ENCODE results near the gene SLC38A5. TPM values are rescaled to one million over a fixed set of nuclear protein-coding genes. Genes with fewer than 3 reads are reported as not detected.
"Not testable (repeated sequence)": the region's sequence is repeated elsewhere in the genome, so short reads cannot be mapped to it uniquely, and the experiment has no call there.

The SLC38A5 gene
- total RNA-seq, 1 donor from 2014 or later: 10.6 TPM

DNA sequence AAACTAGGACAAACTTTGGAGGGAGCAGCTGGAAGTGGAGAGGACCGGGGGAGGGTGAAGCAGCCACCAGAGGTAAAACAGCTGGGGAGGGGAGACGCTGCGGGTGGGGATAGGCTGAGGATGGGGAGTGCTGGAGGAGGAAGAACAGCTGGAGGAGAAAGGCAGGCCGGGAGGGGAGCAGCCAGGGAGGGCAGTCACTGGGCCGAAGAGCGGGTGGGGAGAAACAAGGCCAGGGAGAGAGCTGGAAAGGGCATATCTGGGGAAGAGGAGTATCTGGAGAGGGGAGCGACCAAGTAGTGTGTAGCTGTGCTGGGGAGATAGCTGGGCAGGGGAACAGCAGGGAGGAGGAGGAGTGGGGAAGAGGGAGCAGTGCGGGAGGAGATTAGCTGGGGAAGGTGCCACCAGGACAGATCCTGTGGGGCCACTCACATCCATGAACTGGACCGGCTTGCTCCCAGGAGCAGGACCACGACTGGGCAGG lies 2.7 kb downstream of the SLC38A5 start:
- DNase-seq: no peak

DNA sequence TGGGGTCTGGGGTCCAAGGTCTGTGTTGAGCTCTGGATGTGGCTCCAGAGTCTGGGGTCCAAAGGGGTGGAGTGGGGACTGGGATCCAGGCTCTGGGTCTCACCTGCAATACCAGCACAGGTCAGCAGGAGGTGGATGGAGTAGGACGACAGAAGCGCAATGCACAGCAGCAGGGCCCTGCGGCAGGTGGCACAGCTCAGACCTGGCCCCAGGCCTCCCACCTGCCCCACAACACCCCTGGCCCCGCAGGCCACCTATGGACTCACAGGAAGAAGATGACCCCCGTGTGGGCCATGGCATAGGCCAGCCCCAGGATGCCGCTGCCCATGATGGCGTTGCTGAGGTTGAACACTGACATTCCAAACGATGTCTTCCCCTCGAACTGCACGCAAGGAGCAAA lies 3.4 kb downstream of the SLC38A5 start:
- DNase-seq: no peak

DNA sequence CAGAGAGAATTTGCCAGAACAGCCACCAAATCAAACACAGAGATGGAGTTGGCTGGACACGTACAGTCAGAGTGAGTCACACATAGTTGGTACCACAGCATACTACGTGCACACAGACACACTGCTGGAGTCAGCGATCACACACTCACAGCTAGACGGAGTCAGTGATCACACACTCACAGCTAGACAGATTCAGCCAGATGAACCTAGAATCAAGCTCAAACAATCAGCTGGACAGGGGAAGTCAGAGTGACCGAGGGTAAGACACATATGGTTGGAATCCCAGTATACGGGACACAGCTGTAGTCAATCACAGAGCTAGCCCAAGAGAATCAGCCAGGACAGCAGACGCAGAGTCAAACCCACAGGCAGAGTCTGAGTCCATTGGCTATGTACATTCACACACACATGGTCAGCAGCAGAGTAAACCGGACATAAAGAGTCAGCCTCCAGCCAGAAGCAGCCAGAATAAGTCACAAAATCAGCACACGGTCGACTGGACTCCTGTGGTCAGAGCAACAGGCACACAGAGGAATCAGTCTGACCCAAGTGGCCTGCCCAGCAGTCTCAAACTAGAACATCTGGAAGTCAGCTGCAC lies 4.6 kb downstream of the SLC38A5 start:
- DNase-seq: no peak

DNA sequence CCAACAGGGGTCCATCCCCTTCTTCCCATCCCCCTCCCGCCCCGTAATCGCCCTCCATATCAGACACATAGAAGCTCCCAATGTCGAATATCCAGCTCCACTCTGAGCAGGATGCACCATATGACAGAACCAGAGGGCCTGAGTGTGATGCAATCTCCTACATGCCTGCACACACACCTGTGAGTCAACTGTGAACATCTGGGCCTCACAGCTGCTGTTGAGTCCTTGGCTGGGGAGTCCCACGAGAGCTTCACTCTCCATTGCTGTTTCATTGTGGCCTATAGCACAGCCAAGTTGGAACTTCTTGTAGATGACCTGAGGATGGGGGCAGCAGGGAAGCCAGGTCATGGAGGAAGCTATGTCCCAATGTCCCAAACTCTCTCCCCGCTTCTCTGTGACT lies 8.2 kb downstream of the SLC38A5 start:
- DNase-seq: no peak

DNA sequence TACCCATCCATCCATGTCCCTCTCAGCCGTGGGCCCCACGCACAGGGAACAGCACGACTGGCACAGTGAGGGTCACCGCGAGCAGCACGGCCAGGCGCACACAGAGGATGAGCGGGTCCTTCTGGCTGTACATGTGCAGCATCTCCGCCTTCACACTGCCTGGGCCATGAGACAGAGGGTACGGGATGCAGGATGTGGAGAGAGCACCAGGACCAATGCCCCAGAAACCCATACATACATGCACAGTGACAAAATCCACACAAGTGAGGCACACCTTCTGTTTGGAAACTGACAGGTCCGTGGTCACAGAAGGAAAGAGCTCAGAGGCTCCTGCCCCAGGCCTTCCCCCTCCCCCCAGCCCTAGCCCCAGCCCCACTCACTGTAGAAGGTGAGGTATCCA lies 9.5 kb downstream of the SLC38A5 start:
- DNase-seq: no peak

DNA sequence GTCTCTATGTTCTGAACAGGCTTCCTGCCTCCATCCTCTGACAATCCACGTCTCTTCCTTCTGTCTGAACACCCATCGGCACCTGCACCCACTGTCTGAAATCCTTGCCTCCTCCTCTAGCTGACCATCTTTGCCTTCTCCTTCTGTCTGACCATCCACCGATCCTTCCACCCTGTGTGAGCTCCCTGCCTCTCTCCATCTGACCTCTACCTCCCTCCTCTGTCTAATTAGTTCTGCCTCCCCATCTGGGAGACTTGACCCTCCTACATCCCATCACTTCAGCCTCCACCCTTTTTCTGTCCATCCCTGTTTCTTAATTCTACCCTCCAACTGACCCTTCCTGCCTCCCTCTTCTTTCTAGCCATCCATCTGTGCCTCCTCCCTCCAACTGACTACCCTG lies 10.0 kb downstream of the SLC38A5 start:
- DNase-seq: no peak

DNA sequence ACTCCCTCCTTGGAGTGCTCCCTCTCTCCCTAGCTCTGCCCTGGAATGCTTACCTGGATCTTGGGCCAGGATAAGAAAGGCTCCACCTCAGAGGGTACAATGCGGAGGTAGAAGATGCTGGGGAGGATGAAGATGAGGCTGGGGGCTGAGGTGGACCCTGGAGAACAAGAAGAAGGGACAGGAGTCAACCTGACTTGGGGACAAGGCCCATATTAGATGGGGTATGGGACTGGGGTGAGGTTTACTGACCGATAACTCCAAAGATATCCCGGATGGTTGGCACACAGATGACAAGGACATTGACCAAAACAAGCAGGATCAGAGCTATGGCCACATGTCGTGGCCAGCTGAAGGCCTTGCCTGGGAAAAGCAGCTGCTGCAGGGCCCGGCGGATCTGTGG lies 10.6 kb downstream of the SLC38A5 start:
- DNase-seq: no peak

DNA sequence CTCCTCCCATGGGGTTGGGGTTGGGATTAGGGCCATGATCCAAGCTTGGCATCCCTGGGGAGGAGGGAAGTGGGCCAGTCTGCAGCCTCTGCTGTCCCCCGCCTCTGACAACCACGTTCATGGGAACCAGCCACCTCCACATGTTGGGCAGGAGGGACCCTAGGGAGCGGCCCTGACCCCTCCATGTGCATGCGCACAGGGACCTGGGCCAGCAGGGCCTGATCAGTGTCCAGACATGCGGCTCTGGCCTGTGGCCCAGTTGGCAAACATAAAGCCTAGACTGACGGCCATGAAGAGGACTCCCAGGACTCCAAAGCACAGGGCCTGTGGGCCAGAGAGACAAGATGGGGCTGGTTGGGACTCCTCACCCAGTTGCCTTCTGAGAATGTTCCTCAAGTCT lies 11.3 kb downstream of the SLC38A5 start:
- no peak for DNase-seq

DNA sequence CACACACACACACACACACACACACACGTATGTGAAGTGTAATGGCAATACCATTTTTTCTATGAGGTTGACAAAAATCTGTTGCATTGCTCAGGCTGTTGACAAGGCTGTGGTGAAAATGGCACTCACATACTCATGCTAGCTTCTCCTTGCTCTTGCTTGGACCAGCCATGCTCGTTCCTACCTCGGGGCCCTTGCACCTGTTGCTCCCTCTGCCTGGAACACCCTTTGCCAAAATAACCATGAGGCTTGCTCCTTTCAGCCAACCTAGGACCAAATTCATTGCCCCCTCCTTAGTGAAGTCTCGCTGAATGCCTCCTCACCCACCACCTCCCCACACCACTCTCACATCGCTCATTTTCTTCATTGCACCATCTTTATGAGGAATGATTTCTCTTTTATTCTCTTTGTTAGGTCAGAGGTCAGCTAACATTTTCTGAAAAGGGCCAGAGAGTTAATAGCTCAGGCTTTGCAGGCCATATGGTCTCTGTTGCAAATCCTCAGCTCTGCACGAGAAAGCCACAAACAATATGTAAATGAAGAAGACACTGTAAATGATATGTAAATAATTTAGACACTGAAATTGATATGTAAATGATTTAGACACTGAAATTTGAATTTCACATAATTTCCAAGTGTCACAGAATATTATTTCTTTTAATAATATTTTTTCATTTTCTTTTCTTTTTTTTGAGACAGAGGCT lies 13.3 kb downstream of the SLC38A5 start:
- no peak for DNase-seq

DNA sequence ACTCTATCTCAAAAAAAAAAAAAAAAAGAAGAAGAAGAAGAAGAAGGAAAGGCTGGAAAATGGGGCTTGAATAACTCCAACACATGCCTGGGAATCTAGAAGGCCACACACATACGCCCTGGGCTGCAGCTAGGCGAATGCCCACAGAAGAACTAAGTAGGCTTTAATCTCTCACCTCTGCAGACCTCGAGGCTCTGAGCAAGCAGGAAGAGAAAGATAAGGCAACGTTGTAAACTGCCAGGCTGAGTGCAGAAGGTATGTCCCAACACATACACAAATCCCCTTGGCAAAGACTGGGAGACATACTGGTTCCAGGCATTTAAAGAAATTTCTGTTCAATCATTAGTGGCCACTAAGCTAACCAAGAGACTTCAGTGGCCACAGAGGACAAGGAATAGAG lies 18.4 kb downstream of the SLC38A5 start:
- no peak for DNase-seq

DNA sequence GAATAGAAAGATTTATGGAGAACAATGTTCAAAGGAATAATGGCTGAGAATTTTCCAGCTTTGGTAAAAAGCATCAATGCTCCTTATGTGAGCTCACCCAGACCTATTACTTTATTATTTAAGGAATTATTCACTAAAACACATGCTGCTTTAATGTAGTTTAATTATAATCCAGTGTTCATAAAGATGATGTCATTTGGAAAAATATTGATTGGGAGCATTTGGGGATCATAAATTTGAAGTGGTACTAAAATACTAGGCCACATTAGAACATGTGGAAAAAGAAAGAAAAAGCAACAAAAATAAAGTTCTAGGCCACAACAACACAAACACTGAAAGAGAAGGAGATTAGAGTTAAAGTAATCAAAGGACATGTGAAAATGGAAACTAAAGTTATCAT lies 20.0 kb downstream of the SLC38A5 start:
- DNase-seq: no peak

DNA sequence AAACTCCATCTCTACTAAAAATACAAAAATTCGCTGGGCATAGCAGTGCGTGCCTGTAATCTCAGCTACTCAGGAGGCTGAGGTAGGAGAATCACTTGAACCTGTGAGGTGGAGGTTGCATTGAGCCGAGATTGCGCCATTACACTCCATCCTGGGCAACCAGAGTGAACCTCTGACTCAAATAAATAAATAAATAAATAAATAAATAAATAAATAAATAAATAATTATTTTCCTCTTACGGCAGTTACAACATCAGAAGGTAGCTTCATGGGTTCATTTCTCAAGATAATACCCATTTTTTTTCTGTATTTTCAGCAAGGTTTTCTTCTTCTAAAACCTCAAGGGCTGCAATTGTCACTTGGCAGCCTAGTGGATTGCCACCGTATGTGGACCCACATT lies 22.9 kb downstream of the SLC38A5 start:
- DNase-seq: not testable (repeated sequence)

DNA sequence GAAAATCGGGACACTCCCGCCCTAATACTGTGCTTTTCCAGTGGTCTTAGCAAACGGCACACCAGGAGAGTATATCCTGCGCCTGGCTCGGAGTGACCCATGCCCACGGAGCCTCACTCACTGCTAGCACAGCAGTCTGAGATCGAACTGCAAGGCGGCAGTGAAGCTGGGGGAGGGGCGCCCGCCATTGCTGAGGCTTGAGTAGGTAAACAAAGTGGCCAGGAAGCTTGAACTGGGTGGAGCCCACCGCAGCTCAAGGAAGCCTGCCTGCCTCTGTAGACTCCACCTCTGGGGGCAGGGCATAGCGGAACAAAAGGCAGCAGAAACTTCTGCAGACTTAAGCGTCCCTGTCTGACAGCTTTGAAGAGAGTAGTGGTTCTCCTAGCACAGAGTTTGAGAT lies 36.3 kb downstream of the SLC38A5 start:
- not testable (repeated sequence) for DNase-seq

DNA sequence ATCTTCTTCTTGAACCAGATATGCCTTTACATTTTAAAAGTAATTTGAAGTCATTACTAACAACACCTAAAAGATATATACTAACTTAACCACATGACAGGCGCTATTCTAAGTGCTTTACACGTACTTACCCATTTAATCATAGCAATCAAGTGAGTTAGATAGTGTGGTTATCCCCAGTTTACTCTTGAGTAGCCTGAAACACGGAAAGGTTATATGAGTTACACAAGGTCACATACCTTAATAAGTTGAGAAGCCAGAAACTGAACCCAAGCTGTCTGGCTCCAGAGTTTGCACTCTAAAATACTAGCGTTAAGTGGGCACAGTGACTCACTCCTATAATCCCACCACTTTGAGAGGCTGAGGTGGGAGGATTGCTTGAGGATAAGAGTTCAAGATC lies 39.9 kb downstream of the SLC38A5 start:
- not testable (repeated sequence) for DNase-seq

DNA sequence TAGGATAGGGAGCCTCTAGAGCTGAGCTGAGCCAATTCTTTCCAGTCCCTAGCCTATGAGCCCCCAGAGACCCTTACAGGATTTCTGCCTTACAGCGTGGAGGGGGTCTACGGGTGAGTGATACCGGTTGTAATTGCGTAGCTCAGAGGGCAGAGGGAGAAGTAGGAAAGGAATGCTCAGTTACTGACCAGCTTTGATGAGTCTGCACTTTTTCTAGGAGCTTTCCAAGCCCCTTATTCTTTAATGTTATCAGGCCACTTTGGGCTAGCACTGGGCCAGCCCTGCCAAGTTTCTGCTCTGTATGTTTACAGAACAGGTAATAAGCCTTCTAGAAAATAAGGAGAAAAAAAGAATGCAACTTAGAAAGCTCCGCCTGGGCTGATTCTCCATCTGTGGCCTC lies 40.5 kb downstream of the SLC38A5 start:
- not testable (repeated sequence) for DNase-seq

DNA sequence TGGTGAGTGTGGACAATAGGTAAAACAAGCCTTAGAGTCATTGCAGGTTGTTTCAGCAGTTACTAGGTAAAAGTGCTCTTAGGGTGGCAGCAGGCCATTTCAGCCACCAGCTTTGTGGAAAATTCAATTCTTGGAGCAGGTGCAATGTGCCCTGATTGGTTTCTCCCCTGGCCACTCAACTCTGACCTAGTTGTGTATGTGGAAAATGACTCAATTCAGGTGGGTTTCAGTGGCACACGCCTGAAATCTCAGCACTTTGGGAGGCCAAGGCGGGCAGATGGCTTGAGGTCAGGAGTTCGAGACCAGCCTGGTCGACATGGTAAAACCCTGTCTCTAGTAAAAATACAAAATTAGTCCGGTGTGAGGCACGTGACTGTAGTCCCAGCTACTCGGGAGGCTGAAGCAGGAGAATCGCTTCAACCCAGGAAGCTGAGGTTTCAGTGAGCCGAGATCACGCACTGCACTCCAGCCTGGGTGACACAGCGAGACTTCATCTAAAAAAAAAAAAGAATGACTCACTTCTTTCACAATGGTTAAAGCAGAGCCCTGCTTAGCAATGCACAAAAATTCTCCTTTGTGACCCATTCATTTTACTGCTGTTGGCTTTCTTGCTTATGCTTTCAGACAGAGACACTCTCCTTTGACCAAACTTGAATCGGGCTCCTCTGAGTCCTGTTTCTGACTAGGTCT lies 42.9 kb downstream of the SLC38A5 start:
- DNase-seq: not testable (repeated sequence)

DNA sequence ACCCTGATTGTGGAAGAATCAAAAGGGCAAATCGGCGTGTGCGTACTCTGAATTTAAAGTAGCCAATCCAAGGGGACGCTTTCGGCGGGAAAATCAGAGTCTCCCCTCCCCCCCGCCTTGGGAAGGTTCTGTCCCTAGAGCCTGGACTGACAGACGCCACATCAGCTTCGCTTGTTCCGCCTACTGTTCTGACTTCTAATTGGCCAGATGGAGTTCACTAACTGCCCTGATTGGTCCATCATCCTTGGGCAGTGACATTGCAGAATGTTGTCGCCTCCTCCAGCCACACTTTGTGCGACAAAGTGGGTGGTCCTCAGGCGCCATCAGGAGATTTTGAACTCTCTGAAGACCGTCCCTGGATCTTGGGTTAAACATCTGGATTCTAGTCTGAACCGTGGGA lies 58.2 kb downstream of the SLC38A5 start, which contains the start of gene SSX4B:
TSS of gene SSX4B (minus strand) at position 101 of the 400 bp plus-strand sequence. CDS start 588 bp downstream, outside the sequence.
- not testable (repeated sequence) for DNase-seq

Other genes with a start within 250 kb of the SLC38A5 start
- gene SSX1, start 214.9 kb downstream of the SLC38A5 start, total RNA-seq: not detected in 2 replicates
- not detected in 2 replicates for gene SSX3, start 113.6 kb downstream of the SLC38A5 start, total RNA-seq
- gene SSX4, start 86.7 kb downstream of the SLC38A5 start, total RNA-seq: not detected in 2 replicates
- gene SSX4B, start 58.3 kb downstream of the SLC38A5 start, total RNA-seq: not detected in 2 replicates
- gene FTSJ1, start 5.9 kb upstream of the SLC38A5 start, total RNA-seq: 45.1 and 56.7 TPM in 2 replicates
- gene PORCN, start 38.7 kb upstream of the SLC38A5 start, total RNA-seq: 4.9 and 7.0 TPM in 2 replicates
- 118 and 126 TPM in 2 replicates for gene EBP, start 51.5 kb upstream of the SLC38A5 start, total RNA-seq
- gene TBC1D25, start 69.5 kb upstream of the SLC38A5 start, total RNA-seq: 7.8 and 11.6 TPM in 2 replicates
- gene RBM3, start 104.2 kb upstream of the SLC38A5 start, total RNA-seq: 121 and 148 TPM in 2 replicates
- gene WDR13, start 127.2 kb upstream of the SLC38A5 start, total RNA-seq: 137 and 143 TPM in 2 replicates
- 0.09 TPM in 1 of 2 replicates, not detected in the other for gene WAS, start 213.5 kb upstream of the SLC38A5 start, total RNA-seq
- 4.3 and 9.8 TPM in 2 replicates for gene SUV39H1, start 226.5 kb upstream of the SLC38A5 start, total RNA-seq

Measured in dermis blood vessel endothelial cell (primary cell).